Stimulated activated CD4-positive, alpha-beta T cell treated with anti-CD3 and anti-CD28 coated beads, Interleukin-15, amount 100 ng/mL, for 48 hours (primary cell): Measurements from ENCODE around the gene SMIM5.
"Not testable (repeated sequence)": the region's sequence is repeated elsewhere in the genome, so short reads cannot be mapped to it uniquely, and the experiment has no call there.

Source experiments
- DNase-seq, 2 donors: peaks; one replicate each; pipeline ENCODE4 v3.0.0-alpha.2; 2020; ENCODE audit warnings: low read depth in 2 of 2

Gene SMIM5

DNA sequence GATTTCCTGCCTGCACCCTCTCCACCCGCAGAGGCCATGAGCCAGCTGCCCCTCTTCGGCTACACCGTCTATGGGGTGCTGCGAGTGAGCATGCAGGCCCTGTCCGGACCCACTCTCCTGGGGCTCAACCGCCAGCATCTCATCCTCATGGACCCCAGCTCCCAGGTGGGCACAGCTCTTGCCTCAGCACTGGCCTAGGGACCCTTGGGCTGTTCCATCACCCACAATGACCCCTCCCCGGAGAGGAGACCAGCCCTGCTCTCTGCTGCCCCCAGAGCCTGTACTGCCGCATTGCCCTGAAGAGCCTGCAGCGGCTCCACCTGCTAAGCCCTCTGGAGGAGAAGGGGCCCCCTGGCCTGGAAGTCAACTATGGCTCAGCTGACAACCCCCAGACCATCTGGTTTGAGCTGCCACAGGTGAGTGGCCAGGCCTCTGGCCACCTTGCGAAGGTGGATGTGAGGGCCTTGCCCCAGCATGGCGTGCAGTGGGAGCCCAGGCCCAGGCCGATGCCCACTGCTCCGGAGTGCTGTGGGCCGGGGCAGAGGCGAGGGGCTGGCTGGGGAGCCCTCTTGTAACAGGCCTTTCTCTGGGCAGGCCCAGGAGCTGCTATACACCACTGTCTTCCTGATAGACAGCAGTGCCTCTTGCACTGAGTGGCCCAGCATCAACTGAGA is 7.3 kb upstream of the SMIM5 start:
- DNase-seq = no peak

DNA sequence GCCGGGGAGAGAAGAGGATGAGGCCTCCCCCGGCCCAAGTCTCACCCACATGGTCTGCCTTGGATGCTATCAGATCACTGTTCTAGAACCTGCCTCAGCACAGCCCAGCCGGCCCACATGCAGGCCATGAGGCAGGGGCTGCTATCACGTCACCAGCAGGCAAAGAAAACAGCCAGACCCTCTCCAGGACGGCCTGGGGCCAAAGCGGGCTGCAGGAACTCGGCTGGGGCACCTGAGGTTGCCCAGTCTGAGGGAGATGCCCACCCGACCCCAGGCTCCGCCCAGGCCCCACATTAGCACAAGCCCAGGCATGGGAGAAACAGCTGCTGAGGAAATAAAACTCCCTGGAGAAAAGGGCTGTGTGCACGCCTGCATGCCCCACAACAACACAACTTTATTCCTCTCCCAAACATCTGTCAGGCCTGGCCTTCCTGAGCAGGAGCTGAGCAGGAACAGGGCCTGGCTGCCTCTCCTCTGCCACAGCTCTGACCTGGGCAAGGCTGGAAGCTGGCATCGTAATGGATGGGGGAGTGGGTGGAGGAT is 6.7 kb upstream of the SMIM5 start:
- no peak for DNase-seq

- no peak for DNase-seq
These were observed 6.1 kb upstream of the SMIM5 start for GRCh38 chr17:75627094-75627493.

- DNase-seq = no peak
These were observed 4.8 kb upstream of the SMIM5 start for GRCh38 chr17:75628425-75628824.

GRCh38 chr17:75629157-75629556 is 4.1 kb upstream of the SMIM5 start:
- DNase-seq = no peak

GRCh38 chr17:75630071-75630917 is 2.9 kb upstream of the SMIM5 start:
- DNase-seq = no peak

DNA sequence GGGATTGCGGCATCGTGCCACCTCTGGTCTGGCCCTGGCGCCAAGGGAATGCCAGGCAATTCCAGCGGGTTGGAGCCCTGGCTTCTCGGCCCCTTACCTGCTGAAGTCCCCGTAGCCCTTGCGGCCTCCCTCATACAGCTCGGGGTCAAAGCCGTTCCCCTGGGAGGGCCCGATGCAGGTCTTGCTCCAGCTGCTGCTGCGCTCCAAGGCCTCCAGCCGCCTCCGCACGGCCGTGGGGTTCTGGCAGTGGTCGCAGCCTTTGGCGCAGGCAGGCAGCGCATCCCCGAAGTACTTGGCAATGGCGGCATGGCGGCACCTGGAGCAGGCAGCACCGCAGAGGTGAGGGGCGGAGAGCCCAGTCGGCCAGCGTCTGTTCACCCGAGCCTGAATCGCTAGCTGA is 1.9 kb upstream of the SMIM5 start:
- DNase-seq = no peak

GRCh38 chr17:75632428-75632827 is 806 bp upstream of the SMIM5 start:
- DNase-seq = no peak

DNA sequence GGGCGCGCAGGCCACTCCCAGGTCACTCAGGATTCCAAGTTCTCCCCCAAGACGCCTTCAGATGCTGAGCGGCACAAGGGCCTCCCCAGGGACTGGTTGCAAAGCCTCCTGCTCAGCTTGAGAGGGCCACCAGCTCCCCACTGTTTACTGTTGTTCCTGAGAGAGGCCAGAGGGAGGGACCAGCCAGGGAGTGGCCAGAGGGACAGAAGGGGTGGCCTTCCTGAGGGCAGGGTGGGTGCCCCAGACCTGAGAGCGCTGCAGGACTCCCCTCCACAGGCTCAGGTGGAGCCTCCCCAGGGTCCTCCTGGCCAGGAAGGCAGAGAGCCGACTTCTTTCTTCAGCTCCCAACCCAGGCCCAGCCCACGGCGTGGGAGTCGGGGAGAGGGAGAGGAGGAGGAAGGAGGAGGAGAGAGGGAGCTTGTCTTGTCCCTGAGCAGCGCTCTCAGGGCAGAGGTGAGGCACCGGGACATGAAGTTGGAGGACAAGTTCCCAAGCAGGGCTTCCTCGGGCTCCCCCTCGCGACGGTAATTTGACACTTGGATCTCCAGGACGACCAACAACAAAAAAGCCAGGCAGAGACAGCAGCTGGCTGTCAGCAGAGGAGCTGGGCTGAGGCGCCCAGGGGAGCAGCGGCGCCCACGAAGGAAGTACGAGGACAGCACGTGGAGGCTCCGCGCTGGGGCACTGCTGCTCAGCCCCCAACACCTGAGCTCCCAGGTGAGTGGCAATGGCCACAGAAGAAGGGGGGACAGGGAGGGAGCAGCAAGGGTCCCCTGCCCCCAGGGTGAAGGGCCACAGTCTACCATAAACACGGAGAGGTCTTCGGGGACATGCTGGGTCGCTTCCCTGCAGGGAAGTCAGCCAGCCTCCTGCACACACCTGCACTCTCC is 497 bp downstream of the SMIM5 start:
- DNase-seq = peak; percentile 21 to 27

- no peak for DNase-seq
These were observed 1.1 kb downstream of the SMIM5 start for GRCh38 chr17:75634376-75634740.

- no peak for DNase-seq
These were observed 1.7 kb downstream of the SMIM5 start for GRCh38 chr17:75634754-75635609.

DNA sequence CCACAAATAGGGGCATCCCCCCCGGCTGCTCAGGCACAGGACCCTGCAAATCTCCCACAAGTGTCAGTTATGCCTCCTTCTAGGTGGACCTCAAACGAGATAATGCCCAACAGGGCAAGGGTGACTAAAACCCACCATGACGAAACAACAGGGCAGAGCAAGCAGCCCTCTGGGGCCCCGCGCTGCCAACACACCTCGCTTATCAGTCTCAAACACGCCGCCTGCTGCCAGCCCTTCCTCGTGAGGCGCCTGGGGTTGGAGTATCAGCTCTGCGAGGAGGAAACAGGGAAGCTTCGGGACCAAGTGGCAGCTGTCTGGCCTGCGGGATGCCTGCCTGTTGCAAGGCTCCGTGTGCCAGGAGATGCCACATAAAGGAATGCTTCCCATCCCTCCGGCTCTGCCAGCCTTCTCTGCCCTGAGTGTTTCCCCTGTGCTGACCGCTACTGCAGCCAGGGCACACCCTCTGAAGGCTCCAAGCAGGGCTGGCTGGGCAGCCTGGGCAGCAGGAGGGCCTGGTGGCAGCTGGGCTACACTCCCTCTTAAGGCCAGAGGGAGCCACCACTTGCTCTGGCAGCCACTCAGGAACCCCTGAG is 2.5 kb downstream of the SMIM5 start:
- no peak for DNase-seq

DNA sequence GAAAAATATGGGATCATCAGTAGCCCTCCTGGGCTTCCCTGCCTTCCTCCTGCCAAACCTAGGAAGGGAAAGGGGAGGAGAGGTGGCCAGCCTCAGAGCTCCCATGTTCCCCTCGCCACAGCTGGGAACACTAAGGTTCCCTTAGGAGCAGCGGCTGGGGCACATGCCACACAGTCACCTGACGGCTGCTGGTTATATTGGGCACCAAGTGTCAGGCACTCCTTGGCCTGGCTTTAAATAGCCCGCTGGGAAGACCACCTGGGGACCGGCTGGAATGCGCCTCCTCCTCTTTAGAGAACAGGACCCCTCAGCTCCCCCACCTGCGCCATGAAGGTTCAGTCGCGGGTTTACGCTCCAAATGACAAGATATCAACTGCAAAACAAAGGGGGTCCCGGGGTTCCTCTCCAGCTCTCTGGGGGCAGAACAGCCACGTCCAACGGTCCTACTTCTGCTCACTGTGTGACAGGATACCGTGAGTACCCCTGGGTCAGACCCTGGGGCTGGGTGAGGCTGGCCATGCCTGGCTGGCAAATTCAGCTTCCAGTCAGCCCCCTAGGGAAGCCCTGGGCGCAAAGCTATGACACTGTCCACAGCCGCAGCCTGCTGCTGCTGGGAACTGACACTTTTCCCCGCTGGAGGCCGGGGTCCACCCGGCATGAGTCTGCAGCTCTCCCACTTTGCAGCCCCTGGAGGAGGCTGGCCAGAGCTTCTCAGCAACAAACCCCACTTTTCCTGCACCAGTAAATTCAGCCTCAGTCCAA is 3.3 kb downstream of the SMIM5 start:
- DNase-seq = no peak

DNA sequence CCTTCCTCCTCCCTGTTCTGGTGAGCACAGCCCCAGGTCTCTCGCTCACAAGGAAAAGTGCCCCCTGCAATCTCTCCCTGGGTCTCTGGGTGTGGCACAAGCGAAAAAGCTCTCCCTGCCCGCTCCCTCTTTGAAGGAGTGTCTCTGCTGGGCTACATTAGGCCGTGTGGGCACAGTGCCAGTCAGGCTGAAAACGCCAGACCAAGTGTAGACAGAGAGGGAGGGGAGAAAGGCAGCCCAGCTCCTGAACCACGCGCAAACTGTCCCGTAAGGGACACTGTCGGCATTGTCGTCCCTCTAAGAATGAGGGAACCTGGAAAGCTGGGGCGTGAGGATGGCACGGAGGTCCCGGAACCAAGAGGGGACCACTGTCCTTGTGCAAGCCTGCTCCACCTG is 3.9 kb downstream of the SMIM5 start:
- no peak for DNase-seq

DNA sequence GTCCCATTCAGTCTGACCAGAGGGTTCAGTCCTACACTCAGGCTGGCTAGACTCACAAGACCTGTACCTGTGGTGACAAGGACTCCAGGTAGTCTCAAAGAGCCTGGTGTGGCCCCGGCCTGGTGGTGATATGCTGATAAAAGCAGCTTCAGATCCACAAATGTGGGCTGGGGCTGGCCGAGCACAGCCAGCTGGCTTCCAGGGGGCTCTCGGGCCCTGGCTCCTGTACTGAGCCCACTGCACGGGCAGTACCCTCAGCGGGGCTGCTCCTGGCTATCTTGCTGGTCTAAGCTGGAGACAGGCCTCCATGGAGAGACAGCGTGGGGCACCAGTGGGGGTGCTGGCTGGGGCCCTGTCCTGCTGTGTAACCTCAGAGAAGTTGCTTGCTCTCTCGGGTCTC is 4.3 kb downstream of the SMIM5 start:
- DNase-seq = no peak

DNA sequence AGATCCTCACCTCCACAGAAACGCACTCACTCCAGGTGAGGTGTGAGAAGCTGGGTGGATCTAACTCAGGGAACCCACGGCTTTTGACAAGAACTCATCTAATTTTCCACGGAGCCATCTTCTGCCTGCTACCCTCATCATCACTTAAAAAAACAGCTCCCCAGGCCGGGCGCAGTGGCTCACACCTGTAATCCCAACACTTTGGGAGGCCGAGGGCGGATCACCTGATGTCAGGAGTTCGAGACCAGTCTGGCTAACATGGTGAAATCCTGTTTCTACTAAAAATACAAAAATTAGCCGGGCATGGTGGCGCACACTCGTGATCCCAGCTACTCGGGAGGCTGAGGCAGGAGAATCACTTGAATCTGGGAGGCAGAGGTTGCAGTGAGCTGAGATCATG is 4.8 kb downstream of the SMIM5 start:
- not testable (repeated sequence) for DNase-seq

- no peak for DNase-seq
These were observed 5.7 kb downstream of the SMIM5 start for GRCh38 chr17:75638893-75639292.

- no peak for DNase-seq
These were observed 6.1 kb downstream of the SMIM5 start for GRCh38 chr17:75639327-75639726.

GRCh38 chr17:75639771-75640555 is 6.7 kb downstream of the SMIM5 start:
- no peak for DNase-seq
